ENCODE results near the gene GYPE.
"Not testable (repeated sequence)": the region's sequence is repeated elsewhere in the genome, so short reads cannot be mapped to it uniquely, and the experiment has no call there.

DNA sequence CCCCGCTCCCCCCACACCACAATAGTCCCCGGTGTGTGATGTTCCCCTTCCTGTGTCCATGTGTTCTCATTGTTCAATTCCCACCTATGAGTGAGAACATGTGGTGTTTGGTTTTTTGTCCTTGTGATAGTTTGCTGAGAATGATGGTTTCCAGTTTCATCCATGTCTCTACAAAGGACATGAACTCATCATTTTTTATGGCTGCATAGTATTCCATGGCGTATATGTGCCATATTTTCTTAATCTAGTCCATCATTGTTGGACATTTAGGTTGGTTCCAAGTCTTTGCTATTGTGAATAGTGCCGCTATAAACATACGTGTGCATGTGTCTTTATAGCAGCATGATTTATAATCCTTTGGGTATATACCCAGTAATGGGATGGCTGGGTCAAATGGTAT, 11.1 kb upstream of the GYPE start:
- TF ChIP-seq, protein P1, sequence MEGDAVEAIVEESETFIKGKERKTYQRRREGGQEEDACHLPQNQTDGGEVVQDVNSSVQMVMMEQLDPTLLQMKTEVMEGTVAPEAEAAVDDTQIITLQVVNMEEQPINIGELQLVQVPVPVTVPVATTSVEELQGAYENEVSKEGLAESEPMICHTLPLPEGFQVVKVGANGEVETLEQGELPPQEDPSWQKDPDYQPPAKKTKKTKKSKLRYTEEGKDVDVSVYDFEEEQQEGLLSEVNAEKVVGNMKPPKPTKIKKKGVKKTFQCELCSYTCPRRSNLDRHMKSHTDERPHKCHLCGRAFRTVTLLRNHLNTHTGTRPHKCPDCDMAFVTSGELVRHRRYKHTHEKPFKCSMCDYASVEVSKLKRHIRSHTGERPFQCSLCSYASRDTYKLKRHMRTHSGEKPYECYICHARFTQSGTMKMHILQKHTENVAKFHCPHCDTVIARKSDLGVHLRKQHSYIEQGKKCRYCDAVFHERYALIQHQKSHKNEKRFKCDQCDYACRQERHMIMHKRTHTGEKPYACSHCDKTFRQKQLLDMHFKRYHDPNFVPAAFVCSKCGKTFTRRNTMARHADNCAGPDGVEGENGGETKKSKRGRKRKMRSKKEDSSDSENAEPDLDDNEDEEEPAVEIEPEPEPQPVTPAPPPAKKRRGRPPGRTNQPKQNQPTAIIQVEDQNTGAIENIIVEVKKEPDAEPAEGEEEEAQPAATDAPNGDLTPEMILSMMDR (IDR thresholded peaks at IDR 0.05) = not testable (repeated sequence)
- not testable (repeated sequence) for TF ChIP-seq POLR2A (IDR thresholded peaks at IDR 0.05)
